Measurements from ENCODE around the gene VWF. TPM values are rescaled to one million over a fixed set of nuclear protein-coding genes. Genes with fewer than 3 reads are reported as not detected.

Gene VWF
- total and polyA plus RNA-seq, 2 of the 13 experiments (the other 11 are each of a cell fraction or from before 2014, with no cell fraction given) = 0.20 to 0.25 TPM

- H3K4me2 ChIP-seq (ENCODE audit: low read depth, low read length) = no peak overlapping the region
- POLR2A ChIA-PET = no interaction called here
- intact Hi-C loops (cut with micrococcal nuclease; ENCODE audit: unreplicated experiment) = no loop called here
- peaks cover 2 to 36% of the 10 kb centered on the region in 2 experiments for H3K27me3 ChIP-seq (ENCODE audit: control insufficient read depth in 1 of 2, insufficient read depth in 2 of 2, low read length in 2 of 2)
- no peak overlapping the region for H3K9ac ChIP-seq (ENCODE audit: insufficient read depth, low read depth, low read length)
- no peaks in the 10 kb centered on the region for H3K36me3 ChIP-seq (replicated peaks in 1 of 2; ENCODE audit: control insufficient read depth in 1 of 2, insufficient read depth in 2 of 2, low read length in 2 of 2)
- no peak overlapping the region for H3K4me3 ChIP-seq (replicated peaks in 1 of 3; ENCODE audit: insufficient read depth in 1 of 3, low read depth in 2 of 3, low read length in 3 of 3)
- peaks cover 12% of the 10 kb centered on the region; the same call in 1 of the 2 replicates for H3K4me1 ChIP-seq (ENCODE audit: insufficient read depth, low read length)
- TF ChIP-seq ZNF878 (CRISPR knock-in tag; IDR thresholded peaks at IDR 0.05) (no peak), ZSCAN22 (CRISPR knock-in tag; IDR thresholded peaks at IDR 0.05) (no peak), ZKSCAN5 (CRISPR knock-in tag; IDR thresholded peaks at IDR 0.05) (no peak), JUND (CRISPR knock-in tag; IDR thresholded peaks at IDR 0.05) (no peak), ZNF800 (CRISPR knock-in tag; IDR thresholded peaks at IDR 0.05) (no peak)
- H3K9me3 ChIP-seq (ENCODE audit: low read length) = no peaks in the 10 kb centered on the region
- no peaks in the 10 kb centered on the region for H3K79me2 ChIP-seq (ENCODE audit: insufficient read depth, low read length)
- no peak for ATAC-seq
- H4K20me1 ChIP-seq (ENCODE audit: insufficient read depth, low read length) = no peaks in the 10 kb centered on the region
- in situ Hi-C loops (cut with HindIII; ENCODE audit: extremely low pct_ligation_motif_present, low pct_unique_long_range_greater_than_20kb) = no loop called here
- no TSS peak for BruUV-seq (replicated peaks)
- CTCF ChIA-PET (ENCODE audit: low intra/inter-chr PET ratio, low total read pairs) = no interaction called here
- H3K27ac ChIP-seq (ENCODE audit: extremely low read length, insufficient read depth, low read length) = no peak overlapping the region
- DNase-seq (ENCODE audit: low spot score) = no peak
- no peak overlapping the region for H2AFZ ChIP-seq (ENCODE audit: low read length)
- WGBS (ENCODE audit: low lambda C conversion rate) = 76% methylated on average over 5 of the region's 6 CpGs
- FAIRE-seq = no peak
Measured at GRCh38 chr12:6166808-6167207, 42.3 kb upstream of the VWF start.

- Histone ChIP-seq H3K79me2 (ENCODE audit: insufficient read depth, low read length) (no peaks in the 10 kb centered on the region), H3K27ac (ENCODE audit: extremely low read length, insufficient read depth, low read length) (no peak overlapping the region), H4K20me1 (ENCODE audit: insufficient read depth, low read length) (no peaks in the 10 kb centered on the region), H3K9me3 (ENCODE audit: low read length) (no peaks in the 10 kb centered on the region), H2AFZ (ENCODE audit: low read length) (no peak overlapping the region), H3K4me1 (ENCODE audit: insufficient read depth, low read length) (peaks cover 21% of the 10 kb centered on the region; the same call in 1 of the 2 replicates), H3K36me3 (replicated peaks in 1 of 2; ENCODE audit: control insufficient read depth in 1 of 2, insufficient read depth in 2 of 2, low read length in 2 of 2) (no peaks in the 10 kb centered on the region), H3K27me3 (ENCODE audit: control insufficient read depth in 1 of 2, insufficient read depth in 2 of 2, low read length in 2 of 2) (peaks cover 4 to 39% of the 10 kb centered on the region in 2 experiments; a peak in 4 of 5 replicates), H3K4me3 (replicated peaks in 1 of 3; ENCODE audit: insufficient read depth in 1 of 3, low read depth in 2 of 3, low read length in 3 of 3) (no peak overlapping the region), H3K9ac (ENCODE audit: insufficient read depth, low read depth, low read length) (no peak overlapping the region), H3K4me2 (ENCODE audit: low read depth, low read length) (no peak overlapping the region)
- POLR2A ChIA-PET = no interaction called here
- 0% methylated on average over 2 of the region's 2 CpGs for WGBS (ENCODE audit: low lambda C conversion rate)
- no TSS peak for BruUV-seq (replicated peaks)
- ATAC-seq (no peak), DNase-seq (ENCODE audit: low spot score) (no peak), FAIRE-seq (no peak)
- no peak for TF ChIP-seq CBX2 (IDR thresholded peaks at IDR 0.05; ENCODE audit: low read depth, low read length)
- TF ChIP-seq CBX2 (CRISPR knock-in tag; IDR thresholded peaks at IDR 0.05; ENCODE audit: low read depth) = no peak
- TF ChIP-seq, protein P1, sequence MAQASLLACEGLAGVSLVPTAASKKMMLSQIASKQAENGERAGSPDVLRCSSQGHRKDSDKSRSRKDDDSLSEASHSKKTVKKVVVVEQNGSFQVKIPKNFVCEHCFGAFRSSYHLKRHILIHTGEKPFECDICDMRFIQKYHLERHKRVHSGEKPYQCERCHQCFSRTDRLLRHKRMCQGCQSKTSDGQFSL (CRISPR knock-in tag; IDR thresholded peaks at IDR 0.05) = no peak
- TF ChIP-seq CCDC6 (CRISPR knock-in tag; IDR thresholded peaks at IDR 0.05) = no peak
- CTCF ChIA-PET (ENCODE audit: low intra/inter-chr PET ratio, low total read pairs) = no interaction called here
- intact Hi-C loops (cut with micrococcal nuclease; ENCODE audit: unreplicated experiment) (no loop called here), in situ Hi-C loops (cut with HindIII; ENCODE audit: extremely low pct_ligation_motif_present, low pct_unique_long_range_greater_than_20kb) (no loop called here)
Measured at GRCh38 chr12:6165395-6165794, 40.9 kb upstream of the VWF start.

Data from HepG2 (cell line).